Uterus (tissue), 4 donors: Measurements from ENCODE around the gene SYPL1. TPM values are rescaled to one million over a fixed set of nuclear protein-coding genes. Genes with fewer than 3 reads are reported as not detected.

ENCODE experiments used
- DNase-seq, 2 donors: peaks; one replicate each; pipeline ENCODE4 v3.0.0-alpha.2; 2019 to 2020
- H3K27ac ChIP-seq, 2 donors: fragments of 200-600 bp; sonication (generic); 1 replicate in 1 of 2; 2 replicates in 1 of 2; pipeline ENCODE4 v1.5.1; 2016 to 2018
- H3K27me3 ChIP-seq, 2 donors: fragments of 200-600 bp; sonication (generic); one replicate each; pipeline ENCODE4 v1.5.1; 2018 to 2019; ENCODE audit warnings: control low read depth in 1 of 2
- H3K36me3 ChIP-seq, 2 donors: fragments of 200-600 bp; sonication (generic); one replicate each; pipeline ENCODE4 v1.5.1; 2019; ENCODE audit warnings: control low read depth in 1 of 2
- H3K4me1 ChIP-seq, 2 donors: fragments of 200-600 bp; sonication (generic); one replicate each; pipeline ENCODE4 v1.5.1; 2018 to 2019; ENCODE audit warnings: control low read depth in 1 of 2
- H3K4me3 ChIP-seq, 2 donors: fragments of 200-600 bp; sonication (generic); 1 replicate in 1 of 2; 2 replicates in 1 of 2; pipeline ENCODE4 v1.5.1; 2018 to 2019; ENCODE audit warnings: mild to moderate bottlenecking in 1 of 2
- H3K9me3 ChIP-seq, 2 donors: fragments of 200-600 bp; sonication (generic); one replicate each; pipeline ENCODE4 v1.5.1; 2019; ENCODE audit warnings: control low read depth in 1 of 2
- POLR2A ChIP-seq, 2 donors: fragments of 450-650 bp; IDR thresholded peaks; one replicate each; pipeline ENCODE4 v1.6.1; 2016; ENCODE audit warnings: antibody characterized with exemption in 2 of 2, mild to moderate bottlenecking in 1 of 2, moderate library complexity in 1 of 2
- intact Hi-C: fragments of 100-400 bp; cut with DNase I; formaldehyde crosslinking; loops from one replicate; pipeline ENCODE4 v1.15.1; 2023; ENCODE audit warnings: low total_unique reads
- total RNA-seq, 4 donors: library from RNA; depleted of rRNA in 3 of 4; stranded (reverse); fragments of >200 nt in 3 of 4; gene quantifications; one replicate each; pipeline versions ENCODE4 v1.1.0 to v1.2.4, GENCODE V29; 2014 to 2023
- TF ChIP-seq, protein P1 (sequence below), 4 experiments: fragments of 200-600 bp in 2 of 4; fragments of 450-650 bp in 2 of 4; sonication (generic) in 2 of 4; IDR thresholded peaks; one replicate each; pipeline ENCODE4 v1.5.1; 2016 to 2019; ENCODE audit warnings: antibody characterized with exemption in 4 of 4, mild to moderate bottlenecking in 2 of 4, moderate library complexity in 1 of 4
- donor health status: DM: yes; HTN: yes; CAD: no.

The SYPL1 gene
- total RNA-seq, 4 donors from 2014 or later: 123 to 220 (median 131) TPM

DNA sequence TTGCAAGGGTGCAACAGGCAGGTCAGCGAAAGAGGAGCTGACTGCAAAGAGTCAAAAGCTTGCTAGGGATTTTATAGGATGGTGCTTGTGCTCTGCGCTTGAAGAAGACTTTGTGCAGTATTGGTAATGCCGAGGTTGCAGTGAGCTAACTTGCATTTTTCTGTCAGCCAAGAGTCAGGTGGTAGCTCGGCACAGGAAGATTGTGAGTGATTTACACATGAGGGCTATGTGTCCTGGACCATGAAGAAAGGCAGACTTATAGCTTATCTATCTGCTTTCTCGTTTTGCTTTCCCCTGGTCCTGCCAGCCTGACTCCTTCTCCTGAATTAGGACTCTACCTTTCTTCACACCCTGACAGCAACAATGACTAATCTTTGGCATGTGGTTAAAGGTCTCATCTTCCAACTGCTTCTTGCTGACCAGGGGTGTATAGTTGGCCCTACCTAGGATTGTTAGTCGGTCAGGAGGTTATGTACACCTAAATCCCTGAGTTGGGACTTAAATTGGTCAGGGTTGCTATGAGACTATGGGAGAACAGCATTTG, 4.1 kb upstream of the SYPL1 start:
- intact Hi-C loops: no loop called here
- TF ChIP-seq, protein P1, sequence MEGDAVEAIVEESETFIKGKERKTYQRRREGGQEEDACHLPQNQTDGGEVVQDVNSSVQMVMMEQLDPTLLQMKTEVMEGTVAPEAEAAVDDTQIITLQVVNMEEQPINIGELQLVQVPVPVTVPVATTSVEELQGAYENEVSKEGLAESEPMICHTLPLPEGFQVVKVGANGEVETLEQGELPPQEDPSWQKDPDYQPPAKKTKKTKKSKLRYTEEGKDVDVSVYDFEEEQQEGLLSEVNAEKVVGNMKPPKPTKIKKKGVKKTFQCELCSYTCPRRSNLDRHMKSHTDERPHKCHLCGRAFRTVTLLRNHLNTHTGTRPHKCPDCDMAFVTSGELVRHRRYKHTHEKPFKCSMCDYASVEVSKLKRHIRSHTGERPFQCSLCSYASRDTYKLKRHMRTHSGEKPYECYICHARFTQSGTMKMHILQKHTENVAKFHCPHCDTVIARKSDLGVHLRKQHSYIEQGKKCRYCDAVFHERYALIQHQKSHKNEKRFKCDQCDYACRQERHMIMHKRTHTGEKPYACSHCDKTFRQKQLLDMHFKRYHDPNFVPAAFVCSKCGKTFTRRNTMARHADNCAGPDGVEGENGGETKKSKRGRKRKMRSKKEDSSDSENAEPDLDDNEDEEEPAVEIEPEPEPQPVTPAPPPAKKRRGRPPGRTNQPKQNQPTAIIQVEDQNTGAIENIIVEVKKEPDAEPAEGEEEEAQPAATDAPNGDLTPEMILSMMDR (IDR thresholded peaks at IDR 0.05): no peak
- no peak for TF ChIP-seq POLR2A (IDR thresholded peaks at IDR 0.05)
- Histone ChIP-seq H3K9me3 (no peaks in the 10 kb centered on the region), H3K27me3 (no peaks in the 10 kb centered on the region), H3K4me1 (no peaks in the 10 kb centered on the region), H3K4me3 (no peak overlapping the region), H3K36me3 (no peaks in the 10 kb centered on the region), H3K27ac (no peak overlapping the region)
- DNase-seq: no peak

DNA sequence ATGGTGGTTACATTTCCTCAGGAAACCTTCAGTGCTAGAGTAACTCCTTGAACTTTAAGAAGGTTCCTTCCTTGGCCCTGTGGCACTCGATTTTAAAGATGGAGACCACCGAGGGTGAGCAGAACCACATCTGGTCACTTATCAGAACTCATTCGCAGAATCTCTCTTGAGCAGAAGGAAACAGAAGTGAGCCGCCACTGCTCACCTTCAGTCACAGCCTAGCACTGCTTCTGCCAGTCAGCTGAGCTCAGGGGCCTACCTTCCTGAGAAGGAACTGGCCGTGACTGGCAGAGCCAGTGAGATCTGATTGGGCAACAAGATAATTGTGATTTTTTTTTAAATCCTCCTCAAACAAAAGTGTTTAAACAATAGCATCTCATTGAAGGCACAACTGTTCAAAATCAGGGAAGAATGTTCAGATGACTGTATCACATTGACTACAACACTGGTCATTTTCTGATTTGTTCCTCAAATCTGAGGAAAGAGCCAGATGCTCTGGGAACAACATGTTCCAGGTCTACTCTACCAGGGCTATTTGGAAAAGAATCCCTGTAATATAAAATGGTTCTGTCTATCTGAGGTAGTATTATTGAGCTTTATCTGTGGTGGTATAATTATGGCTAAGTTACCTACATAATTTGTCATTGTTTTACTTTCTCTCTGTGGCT, 2.7 kb upstream of the SYPL1 start:
- Histone ChIP-seq H3K4me1 (no peaks in the 10 kb centered on the region), H3K36me3 (no peaks in the 10 kb centered on the region), H3K27me3 (no peaks in the 10 kb centered on the region), H3K4me3 (no peak overlapping the region), H3K9me3 (no peaks in the 10 kb centered on the region), H3K27ac (no peak overlapping the region)
- TF ChIP-seq POLR2A (IDR thresholded peaks at IDR 0.05): no peak
- TF ChIP-seq, protein P1 (IDR thresholded peaks at IDR 0.05): no peak
- intact Hi-C loops: loop anchor here (5.0 kb wide), 1 partner anchor 48 kb away; no protein-coding TSS in a partner anchor
- no peak for DNase-seq

DNA sequence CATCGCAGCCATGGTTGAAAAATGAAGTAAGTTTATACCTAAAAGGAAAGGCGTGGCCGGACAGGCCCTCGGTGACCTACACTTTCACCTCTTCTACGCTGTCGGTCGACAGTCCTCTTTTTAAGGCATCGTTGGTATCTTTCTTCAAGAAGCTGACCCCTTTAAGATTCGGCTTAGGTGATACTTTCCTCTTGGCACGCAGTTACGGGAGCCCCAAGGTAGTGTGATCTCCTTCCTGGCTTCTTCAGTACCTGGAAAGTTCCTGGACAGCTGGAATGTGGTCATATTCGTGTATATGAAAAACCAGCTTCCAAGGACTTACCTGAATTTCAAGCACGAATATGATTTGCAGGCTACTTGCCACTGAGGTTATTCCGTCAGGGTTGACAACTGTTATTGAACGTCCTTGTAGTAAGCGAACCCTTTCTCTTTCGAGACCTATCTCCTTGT, 885 bp upstream of the SYPL1 start:
- no peak for TF ChIP-seq POLR2A (IDR thresholded peaks at IDR 0.05)
- TF ChIP-seq, protein P1 (IDR thresholded peaks at IDR 0.05): no peak
- H3K27ac ChIP-seq: peak overlapping the region; percentile 99 to 100
- no peaks in the 10 kb centered on the region for H3K36me3 ChIP-seq
- peak overlapping the region in 1 of 2 donors; percentile 70 for H3K4me3 ChIP-seq
- intact Hi-C loops: loop anchor here (5.0 kb wide), 1 partner anchor 46 kb away; no protein-coding TSS in a partner anchor
- no peaks in the 10 kb centered on the region for H3K9me3 ChIP-seq
- no peaks in the 10 kb centered on the region for H3K27me3 ChIP-seq
- no peaks in the 10 kb centered on the region for H3K4me1 ChIP-seq
- DNase-seq: no peak

DNA sequence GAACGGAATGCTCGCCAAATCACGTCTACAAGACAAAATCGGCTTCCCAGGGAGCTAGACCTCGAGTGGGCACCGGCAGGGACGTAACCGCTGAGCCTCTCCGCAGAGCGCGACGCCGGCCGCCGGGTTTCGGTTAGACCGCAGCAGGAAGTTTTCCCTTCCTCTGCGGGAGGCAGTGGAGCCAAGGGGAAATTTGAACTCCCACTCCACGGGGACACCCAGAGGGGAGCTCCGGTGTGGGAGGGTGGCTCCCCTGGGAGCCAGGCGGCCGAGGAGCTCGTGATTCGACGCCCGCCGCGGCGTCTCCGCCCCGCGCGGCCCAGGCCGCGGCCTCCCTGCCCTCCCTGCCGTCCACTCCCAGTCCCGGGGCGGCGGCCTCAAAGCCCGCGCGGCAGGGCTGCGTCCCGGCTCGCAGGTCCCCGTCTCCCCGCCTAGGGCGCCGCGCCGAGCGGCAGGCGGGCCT, 426 bp downstream of the SYPL1 start:
- no peaks in the 10 kb centered on the region for H3K27me3 ChIP-seq
- DNase-seq: peak in 1 of 2 donors; percentile 58
- H3K9me3 ChIP-seq: no peaks in the 10 kb centered on the region
- H3K4me1 ChIP-seq: no peaks in the 10 kb centered on the region
- H3K4me3 ChIP-seq: peak overlapping the region; percentile 70 to 82
- no peaks in the 10 kb centered on the region for H3K36me3 ChIP-seq
- H3K27ac ChIP-seq: peak overlapping the region; percentile 99 to 100
- intact Hi-C loops: loop anchor here (5.0 kb wide), 1 partner anchor 44 kb away; no protein-coding TSS in a partner anchor
- TF ChIP-seq POLR2A (IDR thresholded peaks at IDR 0.05): peak in 1 of 2 donors; percentile 56
- TF ChIP-seq, protein P1 (IDR thresholded peaks at IDR 0.05): no peak
